Activated CD8-positive, alpha-beta memory T cell treated with anti-CD3 and anti-CD28 coated beads for 4 hours (primary cell): Measurements from ENCODE around the gene SELENOP.

ENCODE experiments used
- DNase-seq, 2 donors: peaks; one replicate each; pipeline ENCODE4 v3.0.0-alpha.2; 2020; ENCODE audit warnings: low read depth in 2 of 2

The SELENOP gene

DNA sequence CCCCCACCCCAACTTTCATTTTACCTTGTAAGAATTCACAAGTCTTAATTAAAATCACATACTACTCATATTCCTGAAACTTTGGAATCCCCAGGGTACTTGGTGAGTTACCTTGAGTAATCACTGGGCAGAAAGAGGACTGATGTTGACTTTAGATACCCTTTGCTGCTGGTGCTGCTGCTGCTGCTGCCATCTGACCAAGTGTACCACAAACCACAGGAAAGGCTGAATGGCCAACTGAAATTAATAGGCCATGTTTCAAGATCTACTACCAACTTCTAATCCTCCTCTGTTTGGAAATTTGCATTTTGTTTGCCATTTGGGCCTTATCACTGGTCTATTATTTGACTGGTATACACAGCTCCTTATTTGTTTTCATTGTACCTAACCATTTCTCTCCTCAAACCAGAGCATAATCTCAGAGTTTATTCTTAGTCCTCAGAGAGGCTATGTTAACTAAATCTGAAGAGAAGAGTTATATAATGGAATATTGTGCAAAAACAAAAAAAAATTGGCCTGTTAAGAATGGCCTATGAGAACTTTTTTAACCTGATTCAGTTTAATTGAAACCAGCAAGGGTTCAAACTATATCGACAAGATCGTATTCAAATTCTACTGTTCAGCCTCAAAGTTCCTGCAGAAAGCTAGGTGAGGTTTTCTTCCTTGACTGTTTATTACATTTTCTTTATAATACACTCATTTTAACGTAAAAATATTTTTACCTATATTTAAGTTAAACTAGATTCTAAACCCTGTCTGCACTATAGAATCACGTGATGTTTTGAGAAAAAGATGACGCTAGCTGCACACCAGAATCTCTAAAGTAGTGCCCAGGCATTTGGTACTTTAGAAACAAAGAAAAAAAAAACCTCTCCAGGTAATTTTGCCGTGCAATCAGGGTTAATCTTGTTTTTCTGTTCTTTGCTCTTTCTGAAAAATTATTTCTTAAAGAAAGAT, 13.1 kb downstream of the SELENOP start:
- no peak for DNase-seq

DNA sequence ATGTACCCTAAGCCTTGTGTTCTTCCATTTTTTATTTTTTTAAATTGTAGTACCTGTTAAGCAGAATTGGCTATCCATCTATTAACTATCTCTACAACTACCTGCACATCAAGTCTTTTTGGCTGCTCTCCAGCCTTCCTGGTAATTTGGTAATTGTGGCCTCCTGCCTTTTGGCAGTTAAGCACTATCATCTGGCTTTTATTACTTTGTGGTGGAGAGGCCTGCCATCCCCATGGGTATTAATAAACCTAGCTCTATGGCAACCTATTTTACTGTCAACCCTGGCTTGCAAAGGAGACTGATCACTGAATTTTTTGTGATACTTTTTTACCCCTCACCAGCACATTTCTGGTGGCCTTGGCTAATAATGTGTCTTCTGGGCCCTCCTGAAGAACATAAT, 20.5 kb downstream of the SELENOP start:
- DNase-seq, result no peak

DNA sequence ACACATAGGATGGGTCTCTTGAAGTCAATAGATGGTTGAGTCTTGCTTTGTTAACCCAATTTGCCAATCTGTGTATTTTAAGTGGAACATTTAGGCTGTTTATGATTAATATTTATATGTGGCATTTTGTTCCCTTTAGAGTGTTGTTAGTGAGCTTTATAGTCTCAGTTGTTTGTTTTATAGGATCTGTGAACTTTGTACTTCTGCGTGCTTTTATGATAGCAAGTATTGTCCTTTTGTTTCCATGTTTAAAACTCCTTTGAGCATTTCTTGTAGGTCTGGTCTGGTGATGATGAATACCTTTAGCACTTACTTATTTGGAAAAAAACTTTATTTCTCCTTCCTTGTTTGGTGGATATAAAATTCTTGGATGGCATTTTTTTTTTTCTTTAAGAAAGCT, 23.8 kb downstream of the SELENOP start:
- DNase-seq, result no peak

DNA sequence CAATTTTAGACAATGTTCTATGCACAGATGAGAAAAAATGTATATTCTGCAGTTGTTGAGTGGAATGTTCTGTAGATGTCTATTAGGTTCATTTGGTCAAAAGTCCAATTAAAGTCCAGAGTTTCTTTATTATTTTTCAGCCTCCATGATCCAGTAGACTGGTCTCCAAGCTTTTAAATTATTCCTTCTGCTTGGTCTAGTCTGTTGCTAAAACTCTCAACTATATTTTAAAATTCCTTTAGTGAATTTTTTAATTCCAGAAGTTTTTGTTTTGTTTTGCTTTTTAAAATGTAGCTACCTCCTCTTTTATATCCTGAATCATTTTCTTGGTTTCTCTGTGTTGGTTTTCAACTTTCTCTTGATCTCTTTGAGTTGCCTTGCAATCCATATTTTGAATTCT, 24.6 kb downstream of the SELENOP start:
- DNase-seq, result no peak

DNA sequence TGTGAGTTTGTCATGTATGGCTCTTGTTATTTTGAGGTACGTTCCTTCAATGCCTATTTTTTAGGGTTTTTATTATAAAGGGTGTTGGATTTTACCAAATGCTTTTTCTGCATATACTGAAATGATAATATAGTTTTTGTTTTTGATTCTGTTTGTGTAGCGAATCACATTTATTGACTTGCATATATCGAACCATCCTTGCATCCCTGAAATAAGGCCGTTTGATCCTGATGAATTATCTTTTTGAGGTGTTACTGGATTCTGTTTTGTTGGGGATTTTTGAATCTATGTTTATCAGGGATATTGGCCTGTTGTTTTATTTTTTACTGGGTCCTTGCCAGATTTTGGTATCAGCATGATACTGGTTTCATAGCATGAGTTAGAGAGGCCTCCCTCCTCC, 25.9 kb downstream of the SELENOP start:
- DNase-seq, result no peak

- DNase-seq, result no peak
Observed at GRCh38 chr5:42784132-42784531, 27.6 kb downstream of the SELENOP start.

GRCh38 chr5:42781584-42781983, 30.1 kb downstream of the SELENOP start:
- DNase-seq, result no peak

DNA sequence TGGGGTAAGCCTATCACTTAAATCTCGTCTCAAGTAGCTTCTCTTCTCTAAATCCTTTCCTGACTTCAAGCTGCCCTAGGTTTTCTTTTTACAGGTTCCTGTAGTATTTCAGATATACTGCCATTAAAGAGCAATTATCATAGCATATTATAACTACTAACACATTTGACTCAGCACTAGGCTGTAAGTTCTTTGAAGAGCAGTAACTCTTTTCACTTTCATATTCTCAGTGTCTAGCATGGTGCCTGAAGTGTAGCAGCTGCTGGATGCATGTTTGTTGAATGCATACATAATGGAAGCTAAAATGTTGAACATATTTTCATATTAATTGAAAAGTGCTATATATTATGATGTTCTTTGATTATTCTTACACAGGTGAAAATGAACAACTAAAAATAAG, 32.6 kb downstream of the SELENOP start:
- DNase-seq, result no peak

GRCh38 chr5:42772265-42772993, 39.3 kb downstream of the SELENOP start:
- DNase-seq, result no peak

GRCh38 chr5:42770003-42770402, 41.7 kb downstream of the SELENOP start:
- no peak for DNase-seq

- no peak for DNase-seq
Observed at GRCh38 chr5:42768106-42768504, 43.6 kb downstream of the SELENOP start.

DNA sequence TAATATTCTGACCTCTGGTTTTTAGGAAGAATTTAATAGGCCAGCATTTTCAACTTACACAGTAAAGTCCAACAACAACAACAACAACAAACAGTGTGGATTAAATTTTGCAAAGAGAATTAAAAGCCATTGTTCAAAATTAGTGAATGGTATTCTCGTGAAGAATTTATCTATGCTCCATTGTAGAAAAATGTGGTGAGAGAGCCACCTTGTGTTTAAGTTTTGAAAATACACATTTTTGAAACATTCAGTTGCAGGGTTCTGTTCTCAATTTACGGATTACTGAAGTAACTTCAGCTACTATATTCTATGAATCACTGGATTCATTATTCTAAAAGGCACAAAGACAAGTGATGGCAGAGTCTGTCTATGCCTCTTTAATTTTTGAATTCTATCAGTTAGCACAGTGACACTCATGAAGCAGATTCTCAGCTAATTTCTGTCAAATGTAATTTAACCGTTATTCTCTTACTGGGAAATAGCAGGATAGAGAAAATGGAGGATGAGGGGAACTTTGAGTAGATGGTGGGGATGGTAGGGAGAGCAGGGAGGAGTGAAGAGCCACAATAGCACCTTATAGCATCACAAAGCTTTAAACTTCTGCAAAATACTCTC, 44.1 kb downstream of the SELENOP start:
- DNase-seq, result no peak

DNA sequence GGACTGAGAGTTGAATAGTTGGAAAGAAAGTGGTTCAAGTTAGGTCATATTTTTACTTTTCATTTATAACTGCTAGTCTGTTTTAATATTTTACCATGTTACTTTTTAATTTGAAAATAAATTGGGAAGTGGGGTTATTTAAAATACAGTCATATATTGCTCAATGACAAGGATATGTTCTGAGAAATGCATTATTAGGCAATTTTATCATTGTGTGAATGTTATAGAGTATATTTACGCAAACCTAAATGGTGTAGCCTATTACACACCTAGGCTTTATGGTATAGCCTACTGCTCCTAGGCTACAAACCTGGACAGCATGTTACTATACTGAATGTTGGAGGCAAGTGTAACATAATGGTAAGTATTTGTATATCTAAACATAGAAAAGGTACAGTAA, 49.9 kb downstream of the SELENOP start:
- DNase-seq, result no peak

DNA sequence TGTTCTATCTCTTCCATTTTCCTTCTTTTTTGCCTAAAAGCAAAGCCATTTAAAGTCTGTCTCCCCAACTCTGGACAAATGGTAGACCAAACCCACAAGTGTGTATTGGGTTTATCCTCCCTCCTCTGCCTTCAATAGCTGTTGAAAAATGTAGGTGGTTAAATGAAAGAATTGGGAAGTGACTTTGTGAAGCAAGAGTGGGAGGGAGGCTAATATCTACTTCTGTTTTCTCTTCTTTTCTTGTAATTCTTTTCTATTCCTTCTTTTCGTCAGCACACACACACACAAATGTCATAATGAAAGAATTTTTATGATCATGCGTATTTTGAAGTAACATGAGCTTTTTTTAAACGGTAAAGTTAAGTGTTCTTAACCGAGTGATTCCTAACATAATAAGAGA, 51.3 kb downstream of the SELENOP start:
- DNase-seq, result no peak

DNA sequence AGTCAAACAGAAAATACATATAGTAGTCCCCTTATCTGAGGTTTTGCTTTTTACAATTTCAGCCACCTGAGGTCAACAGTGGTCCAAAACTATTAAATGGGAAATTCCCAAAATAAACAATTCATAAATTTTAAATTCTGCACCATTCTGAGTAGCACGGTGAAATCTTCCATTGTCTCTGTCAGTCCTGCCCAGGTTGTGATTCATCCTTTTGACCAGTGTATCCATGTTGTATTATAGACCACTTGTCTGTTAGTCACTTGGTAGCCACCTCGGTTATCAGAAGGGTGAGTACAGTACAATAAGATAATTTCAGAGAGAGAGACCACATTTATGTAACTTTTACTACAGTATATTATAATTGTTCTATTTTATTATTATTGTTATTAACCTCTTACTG, 52.2 kb downstream of the SELENOP start:
- DNase-seq, result no peak

GRCh38 chr5:42756606-42757601, 54.8 kb downstream of the SELENOP start, which contains the start of gene CCDC152:
Gene CCDC152, plus strand, starts transcription at chr5:42756818. Its CDS starts 2,304 bp downstream, at chr5:42759122.
- DNase-seq, result peak; percentile 27

- DNase-seq, result no peak
Observed at GRCh38 chr5:42753099-42753498, 58.6 kb downstream of the SELENOP start.

GRCh38 chr5:42751044-42751443, 60.6 kb downstream of the SELENOP start:
- no peak for DNase-seq

- no peak for DNase-seq
Observed at GRCh38 chr5:42750507-42750906, 61.2 kb downstream of the SELENOP start.
